AG08395 (cell line): ENCODE results near the gene SIK3.
"Not testable (repeated sequence)": the region's sequence is repeated elsewhere in the genome, so short reads cannot be mapped to it uniquely, and the experiment has no call there.

Source experiments
- DNase-seq: peaks from one replicate; pipeline ENCODE4 v3.0.0; 2012; ENCODE audit warnings: mixed read lengths, low spot score

SIK3 gene

GRCh38 chr11:117098269-117099232, at the start of gene SIK3:
Gene SIK3 (minus strand): TSS chr11:117098428. CDS start chr11:117098415, 13 bp downstream.
- DNase-seq = peak; percentile 98

GRCh38 chr11:117146521-117146920, 48.3 kb upstream of the SIK3 start:
- no peak for DNase-seq

- peak; percentile 58 for DNase-seq
Measured at GRCh38 chr11:117145393-117145761, 47.1 kb upstream of the SIK3 start.

- DNase-seq = peak; percentile 64
Measured at GRCh38 chr11:117144477-117145392, 46.5 kb upstream of the SIK3 start.

GRCh38 chr11:117143871-117144476, 45.7 kb upstream of the SIK3 start, which contains the start of gene PAFAH1B2:
Gene PAFAH1B2 (plus strand): TSS chr11:117144287. CDS start chr11:117152448, 8,161 bp downstream.
- peak; percentile 98 for DNase-seq

- peak; percentile 49 for DNase-seq
Measured at GRCh38 chr11:117143390-117143789, 45.2 kb upstream of the SIK3 start.

- not testable (repeated sequence) for DNase-seq
Measured at GRCh38 chr11:117137223-117138086, 39.2 kb upstream of the SIK3 start.

GRCh38 chr11:117134979-117135378, 36.8 kb upstream of the SIK3 start:
- DNase-seq = not testable (repeated sequence)

GRCh38 chr11:117134431-117134830, 36.2 kb upstream of the SIK3 start:
- no peak for DNase-seq

GRCh38 chr11:117130879-117131278, 32.7 kb upstream of the SIK3 start:
- DNase-seq = no peak

GRCh38 chr11:117130396-117130795, 32.2 kb upstream of the SIK3 start:
- DNase-seq = not testable (repeated sequence)

GRCh38 chr11:117128289-117128688, 30.1 kb upstream of the SIK3 start:
- DNase-seq = no peak

GRCh38 chr11:117127171-117127901, 29.1 kb upstream of the SIK3 start:
- DNase-seq = no peak

- DNase-seq = no peak
Measured at GRCh38 chr11:117126223-117126965, 28.2 kb upstream of the SIK3 start.

GRCh38 chr11:117122556-117122955, 24.3 kb upstream of the SIK3 start:
- no peak for DNase-seq

GRCh38 chr11:117121176-117121575, 22.9 kb upstream of the SIK3 start:
- peak; percentile 27 for DNase-seq

GRCh38 chr11:117117681-117118080, 19.5 kb upstream of the SIK3 start:
- DNase-seq = no peak

GRCh38 chr11:117112939-117113338, 14.7 kb upstream of the SIK3 start:
- not testable (repeated sequence) for DNase-seq

GRCh38 chr11:117112497-117112896, 14.3 kb upstream of the SIK3 start:
- DNase-seq = not testable (repeated sequence)
